ENCODE results near the gene ODAD3.

The ODAD3 gene

GRCh38 chr19:11435057-11435832 is at the start of gene ODAD3, which contains the start of gene PRKCSH:
Gene ODAD3 (minus strand): TSS chr19:11435121. CDS start chr19:11435016, 105 bp downstream.
Gene PRKCSH (plus strand): TSS chr19:11435635. CDS start chr19:11436118, 483 bp downstream.
- TF ChIP-seq ZFX (IDR thresholded peaks at IDR 0.05) (no peak), CTCF (conservative IDR thresholded peaks at IDR 0.05) (peak; percentile 94)
- peak within 1 kb of the TSS; percentile 78 for H3K27ac ChIP-seq

GRCh38 chr19:11483366-11484111 is 48.6 kb upstream of the ODAD3 start:
- TF ChIP-seq CTCF (conservative IDR thresholded peaks at IDR 0.05) = no peak
- no peak for TF ChIP-seq ZFX (IDR thresholded peaks at IDR 0.05)
- peak overlapping the region; percentile 84 for H3K27ac ChIP-seq

- TF ChIP-seq ZFX (IDR thresholded peaks at IDR 0.05) (no peak), CTCF (conservative IDR thresholded peaks at IDR 0.05) (peak; percentile 100)
- H3K27ac ChIP-seq = peak overlapping the region; percentile 84
Measured at GRCh38 chr19:11482384-11483050, 47.6 kb upstream of the ODAD3 start.

GRCh38 chr19:11481534-11482383 is 46.8 kb upstream of the ODAD3 start:
- peak overlapping the region; percentile 84 for H3K27ac ChIP-seq
- TF ChIP-seq ZFX (IDR thresholded peaks at IDR 0.05) (no peak), CTCF (conservative IDR thresholded peaks at IDR 0.05) (no peak)

GRCh38 chr19:11480715-11481533 is 46.0 kb upstream of the ODAD3 start, which contains the start of gene ELAVL3:
Gene ELAVL3 (minus strand): TSS chr19:11481046. CDS start chr19:11480608, 438 bp downstream.
- TF ChIP-seq ZFX (IDR thresholded peaks at IDR 0.05) = no peak
- peak within 1 kb of the TSS; percentile 84 for H3K27ac ChIP-seq

- TF ChIP-seq CTCF (conservative IDR thresholded peaks at IDR 0.05) = no peak
- TF ChIP-seq ZFX (IDR thresholded peaks at IDR 0.05) = no peak
- no peak overlapping the region for H3K27ac ChIP-seq
Measured at GRCh38 chr19:11479898-11480714, 45.2 kb upstream of the ODAD3 start.

Measured in C4-2B (cell line).